Osteoblast (primary cell): ENCODE measurements around the gene RUNDC1. TPM values are rescaled to one million over a fixed set of nuclear protein-coding genes. Genes with fewer than 3 reads are reported as not detected.

Source experiments
- DNase-seq: peaks from one replicate; pipeline ENCODE4 v3.0.0; 2011; ENCODE audit warnings: low spot score, mixed read lengths; ENCODE audit not compliant: insufficient read length; ENCODE audit errors: missing footprints
- H2AFZ ChIP-seq: 2 replicates; pipeline ENCODE4 v1.6.0; 2011; ENCODE audit warnings: mild to moderate bottlenecking, low read length
- H3K27ac ChIP-seq: 2 replicates; pipeline ENCODE4 v1.5.1; 2011; ENCODE audit warnings: mild to moderate bottlenecking, low read depth, low read length, moderate library complexity
- H3K27me3 ChIP-seq: 2 replicates; pipeline ENCODE4 v1.6.0; 2012; ENCODE audit warnings: mild to moderate bottlenecking, control low read depth, inconsistent platforms, low read length, moderate library complexity; ENCODE audit not compliant: insufficient read depth
- H3K36me3 ChIP-seq: 2 replicates; pipeline ENCODE4 v1.5.1; 2011; ENCODE audit warnings: mild to moderate bottlenecking, low read length, control low read depth, moderate library complexity; ENCODE audit not compliant: insufficient read depth
- H3K4me1 ChIP-seq: 2 replicates; pipeline ENCODE4 v1.5.1; 2011; ENCODE audit warnings: mild to moderate bottlenecking, low read length, control low read depth, moderate library complexity; ENCODE audit not compliant: insufficient read depth
- H3K4me2 ChIP-seq: 2 replicates; pipeline ENCODE4 v1.6.0; 2011; ENCODE audit warnings: mild to moderate bottlenecking, low read length; ENCODE audit not compliant: insufficient read depth
- H3K4me3 ChIP-seq: fragments of 200-600 bp; sonication (generic); 3 replicates; pipeline ENCODE4 v1.5.1; 2012; ENCODE audit warnings: mild to moderate bottlenecking, low read length, inconsistent platforms; ENCODE audit not compliant: insufficient read depth
- H3K79me2 ChIP-seq: 2 replicates; pipeline ENCODE4 v1.6.0; 2012; ENCODE audit warnings: mild to moderate bottlenecking, low read length, control low read depth, inconsistent platforms; ENCODE audit not compliant: insufficient read depth
- H3K9me3 ChIP-seq: 2 replicates; pipeline ENCODE4 v1.5.1; 2011; ENCODE audit warnings: low read depth, low read length, control low read depth
- H4K20me1 ChIP-seq: 2 replicates; pipeline ENCODE4 v1.6.0; 2012; ENCODE audit warnings: mild to moderate bottlenecking, low read length, control low read depth; ENCODE audit not compliant: insufficient read depth
- CTCF ChIP-seq: IDR thresholded peaks from 2 replicates; pipeline ENCODE4 v1.5.1; 2011; ENCODE audit warnings: mild to moderate bottlenecking, low read depth, low read length, moderate library complexity; ENCODE audit errors: extremely low read depth
- small RNA-seq: library from RNA; depleted of rRNA; stranded (forward); fragments of <200 nt; gene quantifications from one replicate; pipeline ENCODE3, GENCODE V24; 2012
- total RNA-seq: library from RNA; depleted of rRNA; stranded (reverse); fragments of >200 nt; gene quantifications from 2 replicates; pipeline ENCODE4 v1.2.3, GENCODE V29; 2012

The RUNDC1 gene
- total RNA-seq, 1 donor: 10.1 TPM

- H3K36me3 ChIP-seq: no peaks in the 10 kb centered on the region
- TF ChIP-seq CTCF: no peak
Observed at GRCh38 chr17:43034894-43035293, 54.5 kb downstream of the RUNDC1 start.

GRCh38 chr17:43039646-43040045, 59.3 kb downstream of the RUNDC1 start:
- no peaks in the 10 kb centered on the region for H3K4me1 ChIP-seq
- no peaks in the 10 kb centered on the region for H3K9me3 ChIP-seq
- DNase-seq: no peak
- no peak overlapping the region for H3K27ac ChIP-seq
- H3K4me2 ChIP-seq: no peak overlapping the region
- H3K79me2 ChIP-seq: no peaks in the 10 kb centered on the region
- TF ChIP-seq CTCF: no peak
- H2AFZ ChIP-seq: no peak overlapping the region
- H3K4me3 ChIP-seq: no peak overlapping the region
- H4K20me1 ChIP-seq: no peaks in the 10 kb centered on the region
- H3K27me3 ChIP-seq: no peaks in the 10 kb centered on the region
- no peaks in the 10 kb centered on the region for H3K36me3 ChIP-seq

More at GRCh38 chr17:43034894-43035293, 54.5 kb downstream of the RUNDC1 start:
- no peak overlapping the region for H3K4me3 ChIP-seq
- H4K20me1 ChIP-seq: no peaks in the 10 kb centered on the region
- H3K27me3 ChIP-seq: no peaks in the 10 kb centered on the region
- peak; percentile 15 for DNase-seq
- no peak overlapping the region for H3K27ac ChIP-seq
- no peak overlapping the region for H3K4me2 ChIP-seq
- H2AFZ ChIP-seq: no peak overlapping the region
- no peaks in the 10 kb centered on the region for H3K4me1 ChIP-seq
- H3K79me2 ChIP-seq: no peaks in the 10 kb centered on the region
- no peaks in the 10 kb centered on the region for H3K9me3 ChIP-seq

- no peak overlapping the region for H2AFZ ChIP-seq
- H3K4me1 ChIP-seq: no peaks in the 10 kb centered on the region
- no peak for DNase-seq
- no peaks in the 10 kb centered on the region for H3K27me3 ChIP-seq
- no peaks in the 10 kb centered on the region for H4K20me1 ChIP-seq
- H3K36me3 ChIP-seq: no peaks in the 10 kb centered on the region
- H3K4me2 ChIP-seq: no peak overlapping the region
- H3K79me2 ChIP-seq: no peaks in the 10 kb centered on the region
- no peak overlapping the region for H3K4me3 ChIP-seq
- no peak for TF ChIP-seq CTCF
- no peak overlapping the region for H3K27ac ChIP-seq
- no peaks in the 10 kb centered on the region for H3K9me3 ChIP-seq
Observed at GRCh38 chr17:43040655-43041054, 60.3 kb downstream of the RUNDC1 start.

- no peak for TF ChIP-seq CTCF
- Histone ChIP-seq H2AFZ (peak overlapping the region; percentile 48), H3K4me1 (no peaks in the 10 kb centered on the region), H3K79me2 (no peaks in the 10 kb centered on the region), H4K20me1 (no peaks in the 10 kb centered on the region), H3K27me3 (no peaks in the 10 kb centered on the region), H3K4me3 (no peak overlapping the region), H3K9me3 (no peaks in the 10 kb centered on the region), H3K36me3 (no peaks in the 10 kb centered on the region), H3K4me2 (no peak overlapping the region), H3K27ac (no peak overlapping the region)
- peak; percentile 47 for DNase-seq
Observed at GRCh38 chr17:43042025-43042628, 61.8 kb downstream of the RUNDC1 start.

Small RNA genes lying within 50 kb of the gene (small RNA-seq; reads per million reads assigned to genes)
- gene AARSD1: 0.22 reads per million
- gene RF00561: not detected

Other genes starting within 250 kb of the RUNDC1 start
- 30.8 and 31.8 TPM in 2 replicates for gene EZH1, start 235.5 kb upstream of the RUNDC1 start, total RNA-seq
- gene RAMP2, start 219.3 kb upstream of the RUNDC1 start, total RNA-seq: not detected in 2 replicates
- 46.7 and 55.7 TPM in 2 replicates for gene VPS25, start 207.1 kb upstream of the RUNDC1 start, total RNA-seq
- gene WNK4, start 200.0 kb upstream of the RUNDC1 start, total RNA-seq: under 0.01 TPM in 1 of 2 replicates, not detected in the other
- gene COA3, start 181.9 kb upstream of the RUNDC1 start, total RNA-seq: 44.2 and 47.4 TPM in 2 replicates
- gene CNTD1, start 181.7 kb upstream of the RUNDC1 start, total RNA-seq: 0.88 TPM in 1 of 2 replicates, not detected in the other
- gene BECN1, start 156.3 kb upstream of the RUNDC1 start, total RNA-seq: 94.8 and 104 TPM in 2 replicates
- gene PSME3, start 147.2 kb upstream of the RUNDC1 start, total RNA-seq: 79.9 and 81.1 TPM in 2 replicates
- 0.72 and 0.88 TPM in 2 replicates for gene AOC2, start 136.0 kb upstream of the RUNDC1 start, total RNA-seq
- under 0.01 TPM in 1 of 2 replicates, not detected in the other for gene AOC3, start 129.4 kb upstream of the RUNDC1 start, total RNA-seq
- gene G6PC1, start 79.8 kb upstream of the RUNDC1 start, total RNA-seq: not detected in 2 replicates
- 14.1 and 16.2 TPM in 2 replicates for gene AARSD1, start 16.1 kb upstream of the RUNDC1 start, total RNA-seq
- under 0.01 and 0.29 TPM in 2 replicates for gene PTGES3L, start 485 bp upstream of the RUNDC1 start, total RNA-seq
- gene RPL27, start 17.9 kb downstream of the RUNDC1 start, total RNA-seq: 878 and 1,256 TPM in 2 replicates
- gene IFI35, start 26.2 kb downstream of the RUNDC1 start, total RNA-seq: 28.6 and 45.2 TPM in 2 replicates
- 441 and 449 TPM in 2 replicates for gene VAT1, start 41.8 kb downstream of the RUNDC1 start, total RNA-seq
- gene RND2, start 44.7 kb downstream of the RUNDC1 start, total RNA-seq: 0.29 and 0.36 TPM in 2 replicates
- gene BRCA1, start 144.8 kb downstream of the RUNDC1 start, total RNA-seq: 5.4 and 7.7 TPM in 2 replicates
- 115 and 121 TPM in 2 replicates for gene NBR1, start 190.6 kb downstream of the RUNDC1 start, total RNA-seq
- gene TMEM106A, start 231.3 kb downstream of the RUNDC1 start, total RNA-seq: 5.1 and 5.6 TPM in 2 replicates
- gene CCDC200, start 248.1 kb downstream of the RUNDC1 start, total RNA-seq: not detected in 2 replicates